Endothelial cell of umbilical vein (primary cell): ENCODE results near the gene DIPK2B. TPM values are rescaled to one million over a fixed set of nuclear protein-coding genes. Genes with fewer than 3 reads are reported as not detected.

ENCODE experiments used
- BruUV-seq: library from RNA; stranded (reverse); fragments of 400-500 nt; replicated peaks from 2 replicates; lab custom pipeline; 2021; lab: Mats Ljungman, UMichigan
- CTCF ChIA-PET: fragments of 300-600, 350-600 bp; sonication (Branson Sonifier 250); formaldehyde crosslinking; loops from one replicate; lab custom pipeline; 2021; ENCODE audit warnings: antibody characterized with exemption, inconsistent platforms; lab: Charles Lee
- POLR2A ChIA-PET: fragments of 300-600, 350-600 bp; sonication (Branson Sonifier 250); formaldehyde crosslinking; loops from one replicate; lab custom pipeline; 2021; ENCODE audit warnings: antibody characterized with exemption, inconsistent platforms; lab: Charles Lee
- DNase-seq: peaks from one replicate; pipeline ENCODE4 v3.0.0-alpha.2; 2011; ENCODE audit warnings: low read depth, low spot score
- FAIRE-seq: peaks from 2 replicates; lab custom pipeline; 2011; peaks lifted over from hg19 to GRCh38; lab: Jason Lieb, UNC
- H2AFZ ChIP-seq: 2 replicates; pipeline ENCODE4 v1.6.0; 2012; ENCODE audit warnings: low read depth, low read length, control low read depth, inconsistent platforms
- H3K27ac ChIP-seq: 2 replicates; pipeline ENCODE4 v1.5.1; 2011; ENCODE audit warnings: low read depth, mild to moderate bottlenecking, control low read depth, low read length, moderate library complexity; ENCODE audit not compliant: insufficient read depth
- H3K27me3 ChIP-seq, 2 experiments: 2 replicates each; pipeline versions ENCODE4 v1.6.0 to v1.6.1; 2011; ENCODE audit warnings: low read length in 2 of 2, mixed read lengths in 1 of 2; ENCODE audit not compliant: control insufficient read depth in 2 of 2, insufficient read depth in 2 of 2
- H3K36me3 ChIP-seq, 2 experiments: 2 replicates in 1 of 2; 3 replicates in 1 of 2; pipeline ENCODE4 v1.5.1; 2011; ENCODE audit warnings: low read length in 2 of 2, mild to moderate bottlenecking in 1 of 2, moderate library complexity in 1 of 2; ENCODE audit not compliant: control insufficient read depth in 2 of 2, insufficient read depth in 2 of 2; ENCODE audit errors: extremely low read depth in 1 of 2
- H3K4me1 ChIP-seq: 3 replicates; pipeline ENCODE4 v1.5.1; 2011; ENCODE audit warnings: mild to moderate bottlenecking, low read length; ENCODE audit not compliant: control insufficient read depth, insufficient read depth; ENCODE audit errors: extremely low read depth
- H3K4me2 ChIP-seq: 2 replicates; pipeline ENCODE4 v1.6.1; 2011; ENCODE audit warnings: low read length, control low read depth, mixed read lengths; ENCODE audit not compliant: insufficient read depth
- H3K4me3 ChIP-seq, 3 experiments: fragments of 200-600 bp in 1 of 3; sonication (generic), shearing (Covaris generic) in 1 of 3; replicated peaks in 1 of 3; 2 replicates each; pipeline ENCODE4 v1.5.1; 2011 to 2016; ENCODE audit warnings: control low read depth in 3 of 3, low read length in 3 of 3, mild to moderate bottlenecking in 2 of 3, inconsistent platforms in 1 of 3, low read depth in 1 of 3, moderate library complexity in 1 of 3; ENCODE audit not compliant: insufficient read depth in 1 of 3
- H3K79me2 ChIP-seq: 2 replicates; pipeline ENCODE4 v1.6.0; 2012; ENCODE audit warnings: low read length, inconsistent platforms; ENCODE audit not compliant: control insufficient read depth, insufficient read depth
- H3K9ac ChIP-seq: replicated peaks from 2 replicates; pipeline ENCODE3; 2011; ENCODE audit warnings: low read length, control low read depth; ENCODE audit not compliant: insufficient read depth; ENCODE audit errors: extremely low read depth
- H3K9me1 ChIP-seq: replicated peaks from 3 replicates; pipeline ENCODE4 v1.6.0; 2011; ENCODE audit warnings: mild to moderate bottlenecking, low read length; ENCODE audit not compliant: control insufficient read depth, insufficient read depth; ENCODE audit errors: extremely low read depth
- H3K9me3 ChIP-seq: replicated peaks from 2 replicates; pipeline ENCODE4 v1.5.1; 2012; ENCODE audit warnings: low read length, inconsistent platforms; ENCODE audit not compliant: control insufficient read depth, insufficient read depth
- H4K20me1 ChIP-seq: replicated peaks from 2 replicates; pipeline ENCODE3; 2011; ENCODE audit warnings: mild to moderate bottlenecking, low read length; ENCODE audit not compliant: control insufficient read depth, insufficient read depth; ENCODE audit errors: extremely low read depth
- EZH2 ChIP-seq: IDR thresholded peaks from 2 replicates; pipeline ENCODE4 v1.6.1; 2012; ENCODE audit warnings: borderline replicate concordance, low read depth, mild to moderate bottlenecking, moderate library complexity, low read length, inconsistent platforms; ENCODE audit not compliant: severe bottlenecking
- FOS ChIP-seq: IDR thresholded peaks from 2 replicates; pipeline ENCODE4 v1.6.1; 2011; ENCODE audit warnings: mild to moderate bottlenecking, low read length, moderate library complexity, borderline replicate concordance; ENCODE audit not compliant: insufficient read depth
- GATA2 ChIP-seq: IDR thresholded peaks from 2 replicates; pipeline ENCODE4 v1.7.0; 2011; ENCODE audit warnings: low read depth, mild to moderate bottlenecking, moderate library complexity, mixed read lengths, low read length; ENCODE audit not compliant: insufficient read length, insufficient read depth
- JUN ChIP-seq: IDR thresholded peaks from 2 replicates; pipeline ENCODE4 v1.6.1; 2011; ENCODE audit warnings: borderline replicate concordance, low read depth; ENCODE audit not compliant: insufficient read length, insufficient read depth
- MYC ChIP-seq: IDR thresholded peaks from one replicate; pipeline ENCODE4 v1.6.1; 2011; ENCODE audit warnings: mild to moderate bottlenecking, low read depth, low read length
- POLR2A ChIP-seq: IDR thresholded peaks from 2 replicates; pipeline ENCODE4 v1.6.1; 2012; ENCODE audit warnings: low read depth, mild to moderate bottlenecking, control low read depth, low read length
- POLR2AphosphoS5 ChIP-seq: IDR thresholded peaks from 2 replicates; pipeline ENCODE4 v1.6.1; 2012; ENCODE audit warnings: low read depth, mild to moderate bottlenecking, control low read depth, low read length, moderate library complexity; ENCODE audit not compliant: insufficient read depth
- dilution Hi-C: fragments of 300-500 bp; cut with MboI; formaldehyde crosslinking; loops from one replicate; pipeline ENCODE4 v1.15.0; 2019; ENCODE audit warnings: low sequenced_read_pairs; ENCODE audit not compliant: extremely low pct_ligation_motif_present
- intact Hi-C: fragments of 100-400 bp; cut with micrococcal nuclease; formaldehyde crosslinking; loops from one replicate; pipeline ENCODE4 v1.10.0; 2022
- polyA plus RNA-seq, 4 experiments: library from polyadenylated mRNA; depleted of rRNA in 3 of 4; stranded (reverse) in 3 of 4; unstranded in 1 of 4; fragments of >200 nt; gene quantifications; 2 replicates each; pipeline versions ENCODE4 v1.2.1 to v1.2.3, GENCODE V29; 2011 to 2012; ENCODE audit warnings: missing spikeins in 1 of 4
- total RNA-seq: library from RNA; stranded (reverse); gene quantifications from 2 replicates; pipeline ENCODE4 v1.2.3, GENCODE V29; 2021
- TF ChIP-seq, protein P1 (sequence below): IDR thresholded peaks from 2 replicates; pipeline ENCODE4 v1.6.1; 2011; ENCODE audit not compliant: insufficient read depth, insufficient read length
- TF ChIP-seq, protein P2 (sequence below), 2 donors: IDR thresholded peaks; 1 replicate in 1 of 2; 2 replicates in 1 of 2; pipeline ENCODE4 v1.5.1; 2011; ENCODE audit warnings: low read length in 2 of 2, mild to moderate bottlenecking in 2 of 2, moderate library complexity in 2 of 2, control low read depth in 1 of 2, inconsistent platforms in 1 of 2, low read depth in 1 of 2; ENCODE audit not compliant: insufficient read depth in 1 of 2; ENCODE audit errors: extremely low read depth in 1 of 2

DIPK2B gene
- total and polyA plus RNA-seq, 2 donors (not counting 3 experiments of a cell fraction or from before 2014, with no cell fraction given) = 46.0 to 106 TPM

- Histone ChIP-seq H2AFZ (no peak overlapping the region), H3K4me3 (no peak overlapping the region), H3K4me1 (no peaks in the 10 kb centered on the region), H3K9ac (no peak overlapping the region), H3K27me3 (no peaks in the 10 kb centered on the region), H4K20me1 (no peaks in the 10 kb centered on the region), H3K9me1 (no peaks in the 10 kb centered on the region), H3K27ac (no peak overlapping the region), H3K9me3 (no peaks in the 10 kb centered on the region), H3K4me2 (no peak overlapping the region), H3K36me3 (no peaks in the 10 kb centered on the region), H3K79me2 (no peaks in the 10 kb centered on the region)
- dilution Hi-C loops = no loop called here
- no peak for DNase-seq
- no TSS peak for BruUV-seq
- CTCF ChIA-PET = no interaction called here
- POLR2A ChIA-PET = no interaction called here
- FAIRE-seq = no peak
- intact Hi-C loops = no loop called here
- TF ChIP-seq, protein P1, sequence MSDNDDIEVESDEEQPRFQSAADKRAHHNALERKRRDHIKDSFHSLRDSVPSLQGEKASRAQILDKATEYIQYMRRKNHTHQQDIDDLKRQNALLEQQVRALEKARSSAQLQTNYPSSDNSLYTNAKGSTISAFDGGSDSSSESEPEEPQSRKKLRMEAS = no peak
Measured at GRCh38 chrX:45165726-45166125, 35.0 kb downstream of the DIPK2B start.

- Histone ChIP-seq H3K9ac (no peak overlapping the region), H3K4me2 (no peak overlapping the region), H4K20me1 (no peaks in the 10 kb centered on the region), H3K27me3 (no peaks in the 10 kb centered on the region), H2AFZ (no peak overlapping the region), H3K79me2 (no peaks in the 10 kb centered on the region), H3K9me3 (no peaks in the 10 kb centered on the region), H3K4me1 (no peaks in the 10 kb centered on the region), H3K27ac (no peak overlapping the region), H3K9me1 (no peaks in the 10 kb centered on the region), H3K36me3 (no peaks in the 10 kb centered on the region), H3K4me3 (no peak overlapping the region)
- no TSS peak for BruUV-seq
- POLR2A ChIA-PET = no interaction called here
- no peak for FAIRE-seq
- intact Hi-C loops (no loop called here), dilution Hi-C loops (no loop called here)
- CTCF ChIA-PET = no interaction called here
- TF ChIP-seq POLR2AphosphoS5 = no peak
- no peak for TF ChIP-seq EZH2
- no peak for TF ChIP-seq MYC
- TF ChIP-seq, protein P1 = no peak
- TF ChIP-seq GATA2 = no peak
- TF ChIP-seq POLR2A = no peak
- TF ChIP-seq JUN = no peak
- TF ChIP-seq, protein P2, sequence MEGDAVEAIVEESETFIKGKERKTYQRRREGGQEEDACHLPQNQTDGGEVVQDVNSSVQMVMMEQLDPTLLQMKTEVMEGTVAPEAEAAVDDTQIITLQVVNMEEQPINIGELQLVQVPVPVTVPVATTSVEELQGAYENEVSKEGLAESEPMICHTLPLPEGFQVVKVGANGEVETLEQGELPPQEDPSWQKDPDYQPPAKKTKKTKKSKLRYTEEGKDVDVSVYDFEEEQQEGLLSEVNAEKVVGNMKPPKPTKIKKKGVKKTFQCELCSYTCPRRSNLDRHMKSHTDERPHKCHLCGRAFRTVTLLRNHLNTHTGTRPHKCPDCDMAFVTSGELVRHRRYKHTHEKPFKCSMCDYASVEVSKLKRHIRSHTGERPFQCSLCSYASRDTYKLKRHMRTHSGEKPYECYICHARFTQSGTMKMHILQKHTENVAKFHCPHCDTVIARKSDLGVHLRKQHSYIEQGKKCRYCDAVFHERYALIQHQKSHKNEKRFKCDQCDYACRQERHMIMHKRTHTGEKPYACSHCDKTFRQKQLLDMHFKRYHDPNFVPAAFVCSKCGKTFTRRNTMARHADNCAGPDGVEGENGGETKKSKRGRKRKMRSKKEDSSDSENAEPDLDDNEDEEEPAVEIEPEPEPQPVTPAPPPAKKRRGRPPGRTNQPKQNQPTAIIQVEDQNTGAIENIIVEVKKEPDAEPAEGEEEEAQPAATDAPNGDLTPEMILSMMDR (IDR thresholded peaks at IDR 0.05; ENCODE audit: extremely low read depth in 1 of 2, insufficient read depth in 1 of 2, low read depth in 1 of 2, low read length in 2 of 2) = no peak
- TF ChIP-seq FOS = no peak
- no peak for DNase-seq
Measured at GRCh38 chrX:45164995-45165394, 35.7 kb downstream of the DIPK2B start.
